ENCODE results near the gene C11orf91.

C11orf91 gene

DNA sequence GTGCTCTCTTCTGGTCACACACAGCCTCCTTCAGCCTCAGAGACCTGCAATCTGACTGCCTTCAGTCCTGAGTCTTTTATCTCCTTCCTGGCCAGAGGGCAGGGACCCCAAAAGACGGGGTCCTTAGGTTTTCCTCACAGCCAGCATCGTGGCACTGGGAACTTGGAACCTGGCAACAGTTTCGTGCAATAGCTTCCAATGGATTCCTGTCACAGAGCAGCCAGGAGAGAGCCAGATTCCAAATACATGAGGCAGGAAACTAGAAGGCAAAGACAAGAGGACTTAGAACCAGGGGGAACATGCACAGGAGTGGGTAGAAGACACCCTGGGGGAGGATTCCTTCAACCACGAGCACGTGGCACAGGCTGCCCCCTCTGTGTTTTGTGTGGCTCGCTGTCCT is 48.6 kb downstream of the C11orf91 start:
- no peak for DNase-seq (ENCODE audit: low read depth, low spot score)
- no peak overlapping the region for H3K9ac ChIP-seq (ENCODE audit: insufficient read length, low read depth)
- TF ChIP-seq ZNF274 (IDR thresholded peaks at IDR 0.05; ENCODE audit: low read depth, low read length) (no peak), YY1 (IDR thresholded peaks at IDR 0.05; ENCODE audit: insufficient read depth, insufficient read length) (no peak), SUZ12 (IDR thresholded peaks at IDR 0.05; ENCODE audit: extremely low read depth, insufficient read depth, insufficient read length) (no peak)
- H3K4me1 ChIP-seq (ENCODE audit: insufficient read depth, insufficient read length) = no peaks in the 10 kb centered on the region
- no peaks in the 10 kb centered on the region for H3K27me3 ChIP-seq (ENCODE audit: insufficient read depth, insufficient read length)
- no peaks in the 10 kb centered on the region for H3K9me3 ChIP-seq (ENCODE audit: insufficient read depth, low read length)
- H3K36me3 ChIP-seq (ENCODE audit: insufficient read depth, insufficient read length, low read length) = no peaks in the 10 kb centered on the region
- H3K4me3 ChIP-seq (ENCODE audit: insufficient read length, low read depth) = no peak overlapping the region

DNA sequence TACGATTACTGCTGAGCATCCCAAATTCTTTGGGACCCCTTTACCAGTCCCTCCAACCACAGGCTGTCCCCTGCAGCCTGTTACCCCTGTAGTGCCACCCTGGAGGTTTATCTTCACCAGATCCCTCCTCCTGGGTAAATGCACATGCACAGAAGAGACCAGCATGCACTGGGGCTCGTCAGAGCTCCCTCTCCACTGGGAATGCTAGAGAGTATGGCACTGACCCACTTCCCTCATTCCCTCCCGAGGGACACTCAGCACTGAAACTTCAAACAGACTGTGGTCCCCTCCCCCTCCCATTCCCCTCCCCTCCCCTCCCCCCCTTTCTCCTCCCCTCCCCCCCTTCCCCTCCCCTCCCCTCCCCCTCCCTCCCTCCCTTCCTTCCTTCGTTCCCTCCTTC is 49.1 kb downstream of the C11orf91 start:
- Histone ChIP-seq H3K4me1 (ENCODE audit: insufficient read depth, insufficient read length) (no peaks in the 10 kb centered on the region), H3K4me3 (ENCODE audit: insufficient read length, low read depth) (no peak overlapping the region)
- DNase-seq (ENCODE audit: low read depth, low spot score) = no peak

DNA sequence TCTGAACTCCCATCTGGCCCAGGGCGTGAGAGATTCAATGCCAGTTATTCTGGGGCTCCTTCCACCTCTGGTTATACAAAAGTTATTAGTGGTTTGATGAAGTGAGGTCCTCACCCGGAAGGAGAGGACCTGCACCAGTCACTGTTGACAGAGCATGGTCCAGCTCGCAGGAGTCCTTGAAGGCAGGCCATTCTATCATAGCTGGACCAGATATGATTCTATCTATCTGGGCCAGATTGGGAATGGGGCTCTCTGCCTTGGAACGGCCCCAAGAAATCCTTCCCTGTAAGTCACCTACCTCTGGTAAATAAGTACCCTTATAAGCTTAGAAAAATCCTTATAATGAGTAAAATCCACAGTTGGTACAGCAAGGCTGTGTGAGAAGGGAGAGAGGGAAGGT is 50.7 kb downstream of the C11orf91 start:
- H3K27me3 ChIP-seq (ENCODE audit: insufficient read depth, insufficient read length) = no peaks in the 10 kb centered on the region
- DNase-seq (ENCODE audit: low read depth, low spot score) = no peak
- no peak overlapping the region for H3K9ac ChIP-seq (ENCODE audit: insufficient read length, low read depth)
- no peaks in the 10 kb centered on the region for H3K9me3 ChIP-seq (ENCODE audit: insufficient read depth, low read length)
- TF ChIP-seq SUZ12 (IDR thresholded peaks at IDR 0.05; ENCODE audit: extremely low read depth, insufficient read depth, insufficient read length) (no peak), YY1 (IDR thresholded peaks at IDR 0.05; ENCODE audit: insufficient read depth, insufficient read length) (no peak), ZNF274 (IDR thresholded peaks at IDR 0.05; ENCODE audit: low read depth, low read length) (no peak)
- H3K4me1 ChIP-seq (ENCODE audit: insufficient read depth, insufficient read length) = no peaks in the 10 kb centered on the region
- H3K4me3 ChIP-seq (ENCODE audit: insufficient read length, low read depth) = no peak overlapping the region
- no peaks in the 10 kb centered on the region for H3K36me3 ChIP-seq (ENCODE audit: insufficient read depth, insufficient read length, low read length)

More for the DNA sequence above, 49.1 kb downstream of the C11orf91 start:
- H3K27me3 ChIP-seq (ENCODE audit: insufficient read depth, insufficient read length) = no peaks in the 10 kb centered on the region
- no peak for TF ChIP-seq YY1 (IDR thresholded peaks at IDR 0.05; ENCODE audit: insufficient read depth, insufficient read length)
- TF ChIP-seq ZNF274 (IDR thresholded peaks at IDR 0.05; ENCODE audit: low read depth, low read length) = no peak
- TF ChIP-seq SUZ12 (IDR thresholded peaks at IDR 0.05; ENCODE audit: extremely low read depth, insufficient read depth, insufficient read length) = no peak
- H3K36me3 ChIP-seq (ENCODE audit: insufficient read depth, insufficient read length, low read length) = no peaks in the 10 kb centered on the region
- no peaks in the 10 kb centered on the region for H3K9me3 ChIP-seq (ENCODE audit: insufficient read depth, low read length)
- H3K9ac ChIP-seq (ENCODE audit: insufficient read length, low read depth) = no peak overlapping the region
